ENCODE data around the gene DNAJC10.
A peak's percentile ranks its signal among the peaks of the same experiment; 100 is the strongest.
"Not testable (repeated sequence)": the region's sequence is repeated elsewhere in the genome, so short reads cannot be mapped to it uniquely, and the experiment has no call there.

The DNAJC10 gene

DNA sequence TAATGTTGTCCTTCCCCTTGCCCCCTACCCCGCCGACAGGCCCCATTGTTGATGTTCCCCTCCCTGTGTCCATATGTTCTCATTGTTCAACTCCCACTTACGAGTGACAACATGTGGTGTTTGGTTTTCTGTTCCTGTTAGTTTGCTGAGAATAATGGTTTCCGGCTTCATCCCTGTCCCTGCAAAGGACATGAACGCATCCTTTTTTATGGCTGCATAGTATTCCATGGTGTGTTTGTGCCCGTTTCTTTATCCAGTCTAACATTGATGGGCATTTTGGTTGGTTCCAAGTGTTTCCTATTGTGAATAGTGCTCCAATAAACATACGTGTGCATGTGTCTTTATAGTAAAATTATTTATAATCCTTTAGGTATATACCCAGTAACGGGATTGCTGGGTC is 65.0 kb downstream of the DNAJC10 start:
- DNase-seq (ENCODE audit: insufficient read length, low spot score); FAIRE-seq: not testable (repeated sequence)

DNA sequence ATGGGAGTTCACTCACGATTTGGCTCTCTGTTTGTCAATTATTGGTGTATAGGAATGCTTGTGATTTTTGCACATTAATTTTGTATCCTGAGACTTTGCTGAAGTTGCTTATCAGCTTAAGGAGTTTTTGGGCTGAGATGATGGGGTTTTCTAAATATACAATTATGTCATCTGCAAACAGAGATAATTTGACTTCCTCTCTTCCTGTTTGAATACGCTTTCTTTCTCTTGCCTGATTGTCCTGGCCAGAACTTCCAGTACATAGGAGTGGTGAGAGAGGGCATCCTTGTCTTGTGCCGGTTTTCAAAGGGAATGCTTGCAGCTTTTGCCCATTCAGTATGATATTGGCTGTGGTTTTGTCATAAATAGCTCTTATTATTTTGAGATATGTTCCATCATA is 66.6 kb downstream of the DNAJC10 start:
- DNase-seq (ENCODE audit: insufficient read length, low spot score); FAIRE-seq: not testable (repeated sequence)

DNA sequence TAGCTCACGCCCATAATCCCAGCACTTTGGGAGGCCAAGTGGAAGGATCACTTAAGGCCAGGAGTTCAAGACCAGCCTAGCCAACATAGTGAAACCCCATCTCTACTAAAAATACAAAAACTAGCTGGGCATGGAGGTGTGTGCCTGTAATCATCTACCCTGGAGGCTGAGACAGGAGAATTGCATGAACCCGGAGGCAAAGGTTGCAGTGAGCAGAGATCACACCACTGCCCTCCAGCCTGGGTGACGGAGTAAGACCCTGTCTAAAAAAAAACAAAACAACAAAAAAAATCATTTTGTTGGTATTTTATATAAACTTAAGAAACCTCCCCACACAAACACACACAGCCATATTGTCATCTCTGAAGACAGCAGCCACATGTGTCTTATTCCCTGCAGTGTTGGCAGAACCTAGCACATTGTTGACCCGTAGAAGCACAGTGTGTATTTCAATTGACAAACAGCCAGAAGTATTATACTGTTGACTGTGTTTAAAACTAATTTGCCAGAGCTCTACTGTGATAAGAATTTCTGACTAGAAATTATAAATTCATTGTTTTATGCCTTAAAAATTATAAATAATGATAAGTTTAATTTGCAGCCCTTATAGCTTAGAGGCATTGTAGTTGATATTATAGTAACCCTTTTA is 68.1 kb downstream of the DNAJC10 start:
- FAIRE-seq (no peak), DNase-seq (ENCODE audit: insufficient read length, low spot score) (no peak)

DNA sequence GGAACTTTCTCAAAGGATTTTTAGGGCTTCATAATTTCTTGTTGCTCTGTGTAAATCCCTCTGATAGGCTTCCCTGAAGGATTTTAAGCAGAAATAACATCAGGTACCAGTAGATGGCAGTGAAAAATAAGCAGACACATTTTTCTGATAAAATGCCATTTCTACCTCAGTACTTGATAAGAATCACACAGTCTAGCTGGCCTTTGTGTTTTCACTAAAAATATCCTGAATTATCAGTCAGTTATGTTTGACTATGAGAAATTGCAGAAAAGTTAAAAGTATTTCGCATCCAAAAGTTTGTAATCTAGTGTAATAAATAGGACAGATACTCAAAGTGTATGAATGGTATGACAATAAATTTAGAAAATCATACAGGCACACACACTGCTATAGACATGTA is 68.7 kb downstream of the DNAJC10 start:
- FAIRE-seq (peak; percentile 63), DNase-seq (ENCODE audit: insufficient read length, low spot score) (peak; percentile 4)

DNA sequence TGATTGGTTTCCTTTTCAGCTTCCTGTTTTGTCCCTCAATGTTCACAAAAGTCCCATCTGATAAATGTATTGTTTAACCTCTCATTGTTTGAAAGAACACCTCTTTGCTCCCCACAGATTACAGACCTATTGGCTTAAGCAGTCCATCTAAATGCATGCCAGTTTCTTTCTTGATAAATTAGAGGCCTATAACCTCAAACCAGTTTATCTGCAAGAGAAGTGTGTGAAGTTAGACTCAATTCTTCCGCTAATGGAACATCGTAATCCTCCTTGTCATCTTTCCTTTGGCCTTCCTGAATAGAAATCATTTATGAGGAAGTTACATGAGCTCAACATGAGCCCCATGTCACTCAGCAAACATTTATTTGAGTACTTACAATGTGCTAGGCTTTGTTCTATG is 76.4 kb downstream of the DNAJC10 start:
- DNase-seq (ENCODE audit: insufficient read length, low spot score): no peak
- FAIRE-seq: no peak

DNA sequence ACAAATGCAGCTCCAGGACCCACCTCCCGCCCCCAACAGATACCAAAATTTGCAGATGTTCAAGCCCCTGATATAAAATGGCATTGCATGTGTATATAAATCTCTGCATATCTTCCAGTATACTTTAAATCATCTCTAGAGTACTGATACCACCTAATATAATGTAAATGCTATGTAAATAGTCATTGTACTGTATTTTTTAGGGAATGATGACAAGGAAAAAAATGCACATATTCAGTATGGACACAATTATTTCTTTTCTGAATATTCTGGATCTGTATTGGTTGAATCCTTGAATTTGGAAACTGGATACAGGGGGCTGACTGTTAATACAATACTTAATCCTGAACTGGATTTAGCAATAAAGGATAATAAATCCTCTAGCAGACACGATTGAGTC is 82.7 kb downstream of the DNAJC10 start:
- no peak for DNase-seq (ENCODE audit: insufficient read length, low spot score)

DNA sequence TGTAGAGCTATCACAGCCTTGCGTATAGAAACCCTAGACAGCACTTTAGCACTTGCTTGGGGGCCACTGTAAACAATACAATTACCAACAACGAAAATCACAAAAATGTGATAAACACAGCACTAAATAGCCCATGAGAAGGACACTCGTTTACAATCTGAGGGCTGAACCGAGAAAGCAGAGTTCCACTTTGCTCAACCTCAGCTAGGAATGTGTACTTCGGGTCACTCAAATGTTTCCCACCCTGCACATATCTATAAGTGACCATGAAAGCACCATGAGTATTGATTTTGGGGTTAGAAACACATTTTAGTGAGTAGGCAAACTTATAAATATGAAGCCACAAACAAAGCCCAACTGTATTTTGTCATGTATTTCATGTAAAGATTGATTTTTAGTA is 88.1 kb downstream of the DNAJC10 start:
- FAIRE-seq (no peak), DNase-seq (ENCODE audit: insufficient read length, low spot score) (no peak)

More for the DNA sequence above, 82.7 kb downstream of the DNAJC10 start:
- FAIRE-seq: no peak

DNA sequence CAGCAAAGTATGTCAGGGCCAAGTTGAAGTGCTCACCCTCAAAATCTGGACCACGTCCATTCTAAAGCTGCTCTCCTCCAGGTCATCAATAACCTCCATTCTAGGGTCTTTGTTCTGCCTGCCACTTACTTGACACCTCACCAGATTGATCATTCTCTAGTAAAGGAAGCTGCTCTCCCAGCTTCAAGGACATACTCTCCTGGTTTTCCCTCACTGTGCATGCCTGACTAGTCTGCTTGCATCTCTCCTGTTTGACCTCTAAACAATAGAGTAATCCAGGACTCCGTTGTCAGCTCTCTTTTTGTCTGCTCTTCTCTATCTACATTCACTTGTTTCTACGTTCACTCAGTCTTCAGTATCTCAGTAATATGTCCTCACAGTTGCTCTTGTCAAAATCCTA is 91.3 kb downstream of the DNAJC10 start:
- FAIRE-seq: no peak
- no peak for DNase-seq (ENCODE audit: insufficient read length, low spot score)

DNA sequence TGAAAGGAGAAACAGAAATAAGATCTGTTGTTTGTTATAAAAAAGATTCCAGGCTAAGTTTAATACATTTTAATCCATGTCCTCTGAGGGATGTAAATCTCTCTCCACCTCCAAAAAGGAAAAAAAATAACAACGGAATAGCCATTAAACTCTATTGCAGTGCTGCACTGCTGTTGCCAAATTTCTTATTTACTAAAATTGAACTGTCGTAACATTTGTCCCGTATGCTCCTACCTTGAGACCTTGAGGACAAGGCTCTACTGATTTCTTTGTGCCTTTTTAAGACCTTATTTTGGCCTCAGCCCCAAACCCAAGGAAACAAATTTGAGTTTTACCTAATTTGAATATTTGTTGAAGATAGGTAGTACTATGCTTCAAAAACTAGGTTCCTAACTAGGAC is 94.0 kb downstream of the DNAJC10 start:
- no peak for FAIRE-seq

DNA sequence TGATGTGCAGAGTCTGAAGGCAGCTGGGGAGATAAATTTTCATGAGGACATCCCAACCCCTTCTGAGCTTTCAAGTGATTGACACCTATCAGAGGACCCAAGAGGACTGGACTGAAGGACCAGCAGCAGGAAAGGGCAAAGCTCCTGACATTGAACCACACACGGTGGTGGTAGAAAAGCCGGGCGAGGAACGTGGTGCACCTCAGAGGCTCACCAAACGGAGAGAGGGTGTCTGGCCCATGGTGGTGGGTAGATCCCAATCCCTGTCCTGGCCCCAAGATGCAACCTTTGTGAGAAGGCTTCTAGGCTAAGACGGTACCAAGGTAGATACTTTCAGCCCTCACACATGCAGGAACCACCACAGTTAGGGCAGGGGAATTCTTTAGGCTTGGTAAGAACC is 98.3 kb downstream of the DNAJC10 start:
- FAIRE-seq (no peak), DNase-seq (ENCODE audit: insufficient read length, low spot score) (no peak)

More for the DNA sequence above, 94.0 kb downstream of the DNAJC10 start:
- DNase-seq (ENCODE audit: insufficient read length, low spot score): no peak

DNA sequence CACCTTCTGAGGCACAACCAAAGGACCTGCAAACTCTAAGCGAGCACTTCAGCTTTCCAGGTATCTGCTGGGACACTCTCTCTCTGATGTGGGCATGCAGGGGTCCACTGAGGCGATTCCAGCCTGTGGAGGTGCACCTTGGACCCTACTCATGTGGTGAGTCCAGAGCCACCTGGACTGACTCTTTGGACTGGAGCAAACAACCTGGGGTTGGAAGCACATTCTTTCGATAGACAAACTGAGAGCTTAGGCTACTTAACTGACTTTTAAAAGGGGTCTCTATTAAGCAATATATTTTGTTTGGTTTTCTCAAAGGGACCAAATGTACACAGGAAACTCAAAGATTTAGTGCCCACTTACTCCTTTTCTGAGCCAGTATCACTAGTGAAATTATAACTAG is 98.7 kb downstream of the DNAJC10 start:
- DNase-seq (ENCODE audit: insufficient read length, low spot score): no peak
- FAIRE-seq: no peak

DNA sequence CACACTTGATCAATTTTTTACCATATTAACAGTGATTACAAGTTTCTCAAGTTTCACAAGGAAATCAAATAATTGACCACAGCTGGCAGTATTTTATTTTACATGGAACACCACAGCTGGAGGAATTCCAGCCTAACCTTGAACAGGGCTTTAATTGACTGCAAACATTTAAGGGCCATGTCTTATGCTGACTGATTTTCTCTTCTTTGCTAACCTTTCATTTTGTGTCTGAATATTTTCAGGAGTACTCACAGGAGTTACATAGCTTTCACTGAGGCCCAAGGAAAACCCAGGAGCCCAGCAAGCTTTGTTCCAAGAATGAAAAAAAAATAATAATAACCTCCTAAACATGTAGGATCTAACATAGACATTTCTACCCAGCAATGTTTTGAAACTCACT is 100.8 kb downstream of the DNAJC10 start:
- DNase-seq (ENCODE audit: insufficient read length, low spot score) (no peak), FAIRE-seq (no peak)

DNA sequence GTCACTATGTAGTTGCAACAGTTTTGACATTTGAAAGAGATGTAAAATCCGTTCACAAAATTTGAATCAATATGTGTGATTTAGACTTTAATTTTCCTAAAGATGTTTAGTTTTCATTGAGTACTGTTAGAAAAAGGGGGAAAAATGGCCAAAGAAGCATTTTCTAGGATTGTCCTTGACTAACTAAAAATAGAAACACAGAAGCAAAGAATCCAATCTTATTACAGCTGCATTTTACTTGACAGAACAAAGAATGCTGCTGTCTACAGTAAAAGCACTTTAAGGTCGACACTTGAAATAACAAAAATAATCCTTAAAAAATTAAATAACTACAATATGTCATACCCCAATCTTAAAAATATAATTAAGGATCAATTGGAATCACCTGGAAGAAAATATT is 101.5 kb downstream of the DNAJC10 start:
- DNase-seq (ENCODE audit: insufficient read length, low spot score) (no peak), FAIRE-seq (no peak)

DNA sequence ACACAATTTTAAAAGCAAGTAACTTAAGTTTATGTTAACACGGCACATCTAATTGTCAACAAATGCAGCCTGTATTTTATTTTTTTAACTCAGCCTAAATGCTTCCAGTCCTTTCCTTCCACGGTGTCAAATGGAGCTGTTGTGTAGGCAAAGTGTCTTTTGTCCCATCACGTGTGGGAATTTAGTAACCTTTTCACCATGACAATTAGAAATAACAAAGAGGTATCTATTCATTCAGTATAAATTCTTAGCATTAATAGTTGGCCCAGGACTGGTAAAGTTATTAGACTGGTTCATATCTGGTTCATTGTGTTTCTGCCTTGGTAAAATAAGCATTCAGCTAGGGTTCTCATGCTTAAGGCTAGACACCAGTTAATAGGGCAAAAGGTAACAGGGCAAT is 102.4 kb downstream of the DNAJC10 start:
- no peak for DNase-seq (ENCODE audit: insufficient read length, low spot score)
- no peak for FAIRE-seq

DNA sequence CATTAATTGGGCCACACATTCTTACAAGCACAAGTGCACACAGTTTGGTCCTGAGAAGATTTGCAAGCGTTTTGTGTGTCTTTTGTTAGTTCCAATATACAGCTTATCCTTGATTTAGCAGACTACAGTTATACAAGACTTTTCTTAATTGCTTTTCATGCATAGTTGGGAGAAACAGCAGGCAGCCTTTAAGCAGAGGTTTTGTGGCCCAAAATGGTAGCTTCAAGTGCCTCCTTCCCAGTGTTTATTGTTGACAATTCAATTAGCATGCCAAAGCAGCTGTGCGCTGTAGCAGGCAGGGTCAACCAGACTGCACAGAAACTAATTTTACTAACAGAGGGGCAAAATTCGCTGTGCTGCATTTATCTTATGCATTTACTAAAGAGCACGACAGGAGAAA is 102.9 kb downstream of the DNAJC10 start:
- FAIRE-seq (no peak), DNase-seq (ENCODE audit: insufficient read length, low spot score) (no peak)

DNA sequence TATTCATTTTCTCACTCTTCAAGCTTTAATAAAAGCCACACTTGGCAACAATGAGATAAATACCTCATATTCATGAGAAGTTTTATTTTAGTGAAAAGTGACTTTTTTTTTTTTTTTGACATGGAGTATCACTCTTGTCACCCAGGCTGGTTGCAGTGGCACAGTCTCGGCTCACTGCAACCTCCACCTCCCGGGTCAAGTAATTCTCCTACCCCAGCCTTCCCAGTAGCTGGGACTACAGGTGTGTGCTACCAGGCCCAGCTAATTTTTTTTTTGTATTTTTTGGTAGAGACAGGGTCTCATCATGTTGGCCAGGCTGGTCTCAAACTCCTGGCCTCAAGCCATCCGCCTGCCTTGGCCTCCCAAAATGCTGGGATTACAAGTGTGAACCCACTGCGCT is 103.4 kb downstream of the DNAJC10 start:
- FAIRE-seq (no peak), DNase-seq (ENCODE audit: insufficient read length, low spot score) (no peak)

DNA sequence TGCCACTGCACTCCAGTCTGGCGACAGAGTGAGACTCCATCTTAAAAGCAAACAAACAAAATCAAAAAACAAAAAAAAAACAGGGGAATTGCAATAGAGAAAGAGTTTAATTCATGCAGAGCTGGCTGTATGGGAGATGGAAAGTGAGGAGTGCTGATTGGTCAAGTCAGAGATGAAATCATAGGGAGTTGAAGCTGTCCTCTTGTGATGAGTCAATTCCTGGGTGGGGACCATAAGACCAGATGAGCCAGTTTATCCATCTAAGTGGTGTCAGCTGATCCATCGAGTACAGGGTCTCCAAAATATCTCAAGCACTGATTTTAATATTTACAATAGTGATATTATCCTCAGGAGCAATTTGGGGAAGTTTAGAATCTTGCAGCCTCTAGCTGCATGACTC is 105.1 kb downstream of the DNAJC10 start:
- FAIRE-seq: no peak
- DNase-seq (ENCODE audit: insufficient read length, low spot score): no peak

DNA sequence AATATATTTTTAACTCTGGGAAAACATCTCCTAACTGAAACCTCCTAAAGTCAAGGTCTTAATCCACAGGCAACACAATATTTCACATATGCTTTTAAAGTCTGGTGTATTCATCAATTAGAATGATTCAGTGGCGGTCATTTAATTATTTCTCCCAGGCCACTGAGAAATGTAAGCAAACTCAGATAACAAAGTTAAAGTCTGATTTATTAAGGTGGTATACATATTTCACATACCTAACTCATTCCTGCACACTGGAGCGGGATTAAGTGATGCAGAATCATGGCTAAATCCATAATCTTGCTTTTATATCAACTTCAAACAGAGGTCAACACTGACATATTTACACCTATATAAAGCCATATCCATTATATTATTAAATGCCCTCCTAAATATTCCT is 106.7 kb downstream of the DNAJC10 start:
- DNase-seq (ENCODE audit: insufficient read length, low spot score) (no peak), FAIRE-seq (no peak)

DNA sequence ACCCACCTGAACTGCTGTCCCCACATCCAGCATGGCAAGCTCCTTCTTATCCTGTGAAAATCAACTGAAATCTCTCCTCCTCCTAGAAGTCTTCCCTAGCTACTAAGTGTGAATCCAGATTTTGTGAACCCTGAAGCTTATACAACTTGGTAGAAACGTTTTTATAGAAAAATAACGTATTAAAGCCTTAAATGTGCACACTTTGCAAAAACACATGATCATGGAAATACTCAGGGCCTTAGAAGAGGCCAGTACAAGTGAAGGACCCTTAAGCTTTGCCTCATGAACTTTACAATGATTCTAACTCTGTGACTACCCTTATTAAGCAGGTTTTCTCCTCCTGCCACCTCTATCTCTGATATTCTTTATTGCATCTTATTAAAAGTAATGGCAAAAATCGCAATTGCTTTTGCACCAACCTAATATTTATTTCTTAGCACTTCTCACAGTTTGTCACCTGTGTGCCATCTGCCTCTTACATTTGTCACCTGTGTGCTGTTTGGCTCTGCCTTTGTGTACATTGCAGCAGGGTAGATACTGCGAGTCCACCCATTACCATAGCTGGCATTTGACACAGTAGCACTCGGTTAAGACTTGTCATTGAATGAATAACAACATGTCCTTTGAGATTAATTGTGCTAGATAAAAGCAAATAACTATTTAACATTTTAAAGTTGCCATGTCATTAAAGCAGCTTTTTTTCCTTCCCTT is 108.2 kb downstream of the DNAJC10 start:
- FAIRE-seq: no peak
- DNase-seq (ENCODE audit: insufficient read length, low spot score): no peak

DNA sequence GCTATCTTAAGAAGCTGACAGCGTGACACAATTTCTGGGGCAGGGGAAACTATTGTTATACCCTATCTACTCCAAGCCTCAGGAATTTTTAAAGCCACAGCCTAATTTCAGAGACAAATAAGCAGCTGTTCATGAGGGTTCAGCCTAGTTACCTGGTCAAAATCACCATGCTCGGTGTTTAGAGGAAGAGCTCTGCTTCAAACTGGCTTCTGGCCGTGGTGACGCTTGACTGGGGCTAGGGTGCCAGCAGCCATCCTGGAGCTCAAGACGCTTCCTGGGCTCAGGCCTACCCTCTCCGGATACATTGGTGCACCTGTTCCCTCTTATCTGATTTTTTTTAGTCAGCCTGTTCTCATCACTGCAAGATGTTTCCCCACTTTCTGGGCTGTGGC is 108.7 kb downstream of the DNAJC10 start:
- FAIRE-seq (no peak), DNase-seq (ENCODE audit: insufficient read length, low spot score) (no peak)

DNA sequence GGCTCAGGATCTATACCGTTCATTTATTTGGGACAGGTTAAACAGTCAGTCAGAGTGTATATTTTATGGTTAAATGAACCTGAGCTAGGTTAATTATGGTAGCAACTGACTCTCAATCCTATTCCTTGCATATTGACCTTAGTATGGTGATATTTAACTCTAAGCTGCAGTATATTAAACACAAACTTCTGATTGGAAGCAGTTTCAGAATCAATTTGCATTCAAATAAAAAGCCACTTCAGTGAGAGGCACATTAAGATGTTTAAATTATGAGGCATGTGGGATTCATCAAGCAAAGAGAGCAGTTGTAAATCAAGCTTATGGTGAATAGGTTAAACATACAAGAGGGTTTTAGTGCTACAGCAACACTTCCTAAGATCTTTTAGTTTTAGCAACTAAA is 110.0 kb downstream of the DNAJC10 start:
- FAIRE-seq (no peak), DNase-seq (ENCODE audit: insufficient read length, low spot score) (no peak)

DNA sequence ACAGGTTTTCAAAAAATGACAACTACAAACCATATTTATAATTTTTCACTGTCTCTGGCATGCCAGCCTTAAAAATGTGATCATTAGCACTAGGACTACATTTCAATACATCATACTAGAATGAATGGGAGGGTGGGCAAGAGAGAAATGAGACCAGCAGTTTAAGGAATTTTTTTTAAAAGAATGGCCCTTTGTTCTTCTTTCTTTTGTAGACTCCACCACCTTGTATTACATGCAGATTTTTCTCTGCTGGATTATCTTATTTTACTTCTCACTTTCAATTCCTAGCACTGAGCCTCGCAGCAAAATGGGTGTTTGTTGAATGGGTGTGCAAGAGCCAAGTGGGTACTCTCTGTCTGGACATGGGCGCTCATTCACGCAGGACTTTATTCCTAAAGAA is 110.4 kb downstream of the DNAJC10 start:
- DNase-seq (ENCODE audit: insufficient read length, low spot score) (no peak), FAIRE-seq (no peak)
